Retinal pigment epithelial cell (primary cell): ENCODE results near the gene RASA2.

Source experiments
- DNase-seq: peaks from one replicate; pipeline ENCODE4 v3.0.0-alpha.2; 2010; ENCODE audit warnings: low read depth
- H3K4me3 ChIP-seq: 2 replicates; pipeline ENCODE4 v1.5.1; 2011; ENCODE audit warnings: mild to moderate bottlenecking, low read length, control low read depth, moderate library complexity
- TF ChIP-seq, protein P1 (sequence below): conservative IDR thresholded peaks from 2 replicates; pipeline ENCODE4 v1.5.1; 2011; ENCODE audit warnings: low read depth, low read length, control low read depth, inconsistent platforms

The RASA2 gene

GRCh38 chr3:141450727-141451375, 36.0 kb upstream of the RASA2 start:
- no peak for DNase-seq
- TF ChIP-seq, protein P1, sequence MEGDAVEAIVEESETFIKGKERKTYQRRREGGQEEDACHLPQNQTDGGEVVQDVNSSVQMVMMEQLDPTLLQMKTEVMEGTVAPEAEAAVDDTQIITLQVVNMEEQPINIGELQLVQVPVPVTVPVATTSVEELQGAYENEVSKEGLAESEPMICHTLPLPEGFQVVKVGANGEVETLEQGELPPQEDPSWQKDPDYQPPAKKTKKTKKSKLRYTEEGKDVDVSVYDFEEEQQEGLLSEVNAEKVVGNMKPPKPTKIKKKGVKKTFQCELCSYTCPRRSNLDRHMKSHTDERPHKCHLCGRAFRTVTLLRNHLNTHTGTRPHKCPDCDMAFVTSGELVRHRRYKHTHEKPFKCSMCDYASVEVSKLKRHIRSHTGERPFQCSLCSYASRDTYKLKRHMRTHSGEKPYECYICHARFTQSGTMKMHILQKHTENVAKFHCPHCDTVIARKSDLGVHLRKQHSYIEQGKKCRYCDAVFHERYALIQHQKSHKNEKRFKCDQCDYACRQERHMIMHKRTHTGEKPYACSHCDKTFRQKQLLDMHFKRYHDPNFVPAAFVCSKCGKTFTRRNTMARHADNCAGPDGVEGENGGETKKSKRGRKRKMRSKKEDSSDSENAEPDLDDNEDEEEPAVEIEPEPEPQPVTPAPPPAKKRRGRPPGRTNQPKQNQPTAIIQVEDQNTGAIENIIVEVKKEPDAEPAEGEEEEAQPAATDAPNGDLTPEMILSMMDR: no peak

GRCh38 chr3:141452045-141452444, 34.8 kb upstream of the RASA2 start:
- no peak overlapping the region for H3K4me3 ChIP-seq
- TF ChIP-seq, protein P1: peak; percentile 79
- no peak for DNase-seq

More at GRCh38 chr3:141450727-141451375, 36.0 kb upstream of the RASA2 start:
- H3K4me3 ChIP-seq: no peak overlapping the region

DNA sequence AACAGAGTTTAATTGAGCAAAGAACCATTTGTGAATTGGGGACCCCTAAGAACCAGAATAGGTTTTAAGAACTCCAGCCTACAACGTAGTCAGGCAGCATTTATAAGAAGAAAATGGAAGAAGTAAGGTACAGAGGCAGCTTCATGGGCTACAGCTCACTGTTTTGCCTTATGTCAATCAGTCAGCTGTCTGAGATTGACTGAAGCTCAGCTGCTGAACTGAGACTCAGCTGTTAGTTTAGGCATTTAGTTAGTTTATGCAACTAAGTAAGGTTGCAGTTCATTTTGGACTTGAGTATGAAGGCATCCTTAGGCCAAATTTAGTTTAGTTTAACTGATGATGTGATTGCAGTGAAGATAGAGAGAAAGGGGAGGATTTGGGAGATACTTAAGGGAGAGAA, 34.1 kb upstream of the RASA2 start:
- no peak for DNase-seq
- no peak overlapping the region for H3K4me3 ChIP-seq
- TF ChIP-seq, protein P1: no peak

DNA sequence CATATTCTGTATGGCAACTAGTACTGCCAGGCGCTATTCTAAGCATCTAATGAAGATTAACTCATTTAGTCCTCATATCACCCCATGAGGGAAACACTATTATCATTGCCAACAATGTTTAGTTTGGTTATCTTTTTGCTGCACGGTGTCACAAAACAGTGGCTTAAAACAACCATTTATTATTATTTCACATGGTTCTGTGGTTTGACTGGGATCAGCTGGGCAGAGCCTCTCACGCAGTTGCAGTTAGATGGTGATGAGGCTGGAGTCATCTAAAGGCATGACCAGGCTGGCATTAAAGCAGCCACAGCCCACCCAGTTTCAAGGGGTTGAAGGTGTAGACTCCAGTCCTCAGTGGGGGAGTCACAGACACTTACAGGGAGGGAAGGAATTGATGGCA, 32.8 kb upstream of the RASA2 start:
- DNase-seq: no peak
- H3K4me3 ChIP-seq: no peak overlapping the region
- TF ChIP-seq, protein P1: no peak

GRCh38 chr3:141454906-141455602, 31.8 kb upstream of the RASA2 start:
- no peak overlapping the region for H3K4me3 ChIP-seq
- peak; percentile 47 for DNase-seq
- TF ChIP-seq, protein P1: peak; percentile 79

DNA sequence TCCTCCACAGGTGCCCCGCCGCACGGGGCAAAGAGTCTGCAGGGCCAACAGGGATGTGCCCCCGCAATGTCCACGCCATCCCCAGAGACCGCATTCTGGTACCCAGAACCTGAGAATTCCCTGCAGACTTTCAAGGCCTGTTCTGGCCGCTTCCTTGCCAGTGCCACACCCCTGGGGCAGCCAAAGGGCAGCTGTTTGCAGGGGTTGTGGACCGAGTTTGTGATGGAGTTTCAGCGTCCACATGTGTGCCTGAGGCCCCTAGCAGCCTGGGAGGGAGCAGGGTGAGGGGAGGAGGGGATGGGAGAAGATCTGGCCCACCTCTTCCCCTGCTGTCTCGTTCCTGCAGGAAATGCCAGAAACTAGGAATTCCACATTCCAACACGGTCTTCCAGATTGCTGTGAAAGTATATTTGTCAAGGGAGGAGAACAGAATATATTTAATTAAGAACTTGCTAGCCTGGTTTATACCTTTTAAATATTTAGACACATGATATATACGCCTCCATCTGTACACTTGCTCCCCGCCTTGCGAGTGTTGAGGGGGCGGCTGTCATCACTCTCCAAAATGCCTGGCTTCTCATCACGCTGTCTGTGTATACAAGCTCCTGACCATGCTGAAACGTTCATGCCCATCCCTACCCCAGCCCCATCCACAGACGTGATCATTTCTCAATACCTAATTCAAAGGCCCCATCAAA, 31.1 kb upstream of the RASA2 start:
- no peak overlapping the region for H3K4me3 ChIP-seq
- no peak for DNase-seq
- TF ChIP-seq, protein P1: no peak
